ENCODE data around the gene TPGS1.
"Not testable (repeated sequence)": the region's sequence is repeated elsewhere in the genome, so short reads cannot be mapped to it uniquely, and the experiment has no call there.

TPGS1 gene

GRCh38 chr19:475360-475759, 31.9 kb upstream of the TPGS1 start:
- DNase-seq = no peak

GRCh38 chr19:478236-478903, 28.9 kb upstream of the TPGS1 start:
- DNase-seq = peak in 8 of 51 donors; percentile 8 to 56 (median 34)

GRCh38 chr19:478976-479375, 28.3 kb upstream of the TPGS1 start:
- no peak for DNase-seq

- DNase-seq = peak in 44 of 51 donors; percentile 9 to 85 (median 58)
Observed at GRCh38 chr19:480016-480855, 27.1 kb upstream of the TPGS1 start.

GRCh38 chr19:481100-481499, 26.2 kb upstream of the TPGS1 start:
- DNase-seq = not testable (repeated sequence)

GRCh38 chr19:482186-483041, 24.9 kb upstream of the TPGS1 start:
- no peak for DNase-seq

GRCh38 chr19:483332-484072, 23.8 kb upstream of the TPGS1 start:
- DNase-seq = no peak

- no peak for DNase-seq
Observed at GRCh38 chr19:484494-484893, 22.8 kb upstream of the TPGS1 start.

GRCh38 chr19:485077-485476, 22.2 kb upstream of the TPGS1 start:
- peak in 2 of 51 donors; percentile 21 to 51 for DNase-seq

GRCh38 chr19:485583-486236, 21.6 kb upstream of the TPGS1 start:
- DNase-seq = peak; percentile 35 to 97 (median 85)

GRCh38 chr19:488505-489417, 18.5 kb upstream of the TPGS1 start:
- DNase-seq = peak; percentile 57 to 99 (median 92)

GRCh38 chr19:489418-490196, 17.7 kb upstream of the TPGS1 start:
- peak in 19 of 51 donors; percentile 36 to 80 (median 63) for DNase-seq

- peak in 4 of 51 donors; percentile 16 to 26 (median 20) for DNase-seq
Observed at GRCh38 chr19:491146-491741, 16.1 kb upstream of the TPGS1 start.

GRCh38 chr19:492091-492531, 15.2 kb upstream of the TPGS1 start:
- DNase-seq = no peak

GRCh38 chr19:493391-494170, 13.7 kb upstream of the TPGS1 start:
- no peak for DNase-seq

GRCh38 chr19:494171-495080, 12.9 kb upstream of the TPGS1 start:
- no peak for DNase-seq
